CD8-positive, alpha-beta memory T cell (primary cell): ENCODE results near the gene ERMARD. TPM values are rescaled to one million over a fixed set of nuclear protein-coding genes. Genes with fewer than 3 reads are reported as not detected.
"Not testable (repeated sequence)": the region's sequence is repeated elsewhere in the genome, so short reads cannot be mapped to it uniquely, and the experiment has no call there.

Source experiments
- CTCF ChIA-PET: fragments of 350-600 bp; sonication (Branson Sonifier 250); formaldehyde crosslinking; loops from one replicate; lab custom pipeline; 2021; ENCODE audit warnings: antibody characterized with exemption; lab: Charles Lee
- POLR2A ChIA-PET: fragments of 350-600 bp; sonication (Branson Sonifier 250); formaldehyde crosslinking; loops from one replicate; lab custom pipeline; 2021; ENCODE audit warnings: antibody characterized with exemption; lab: Charles Lee
- DNase-seq, 5 donors: peaks; one replicate each; pipeline versions ENCODE4 v3.0.0 to v3.0.0-alpha.2; 2020 to 2022; ENCODE audit warnings: mixed read lengths in 1 of 5
- H3K27ac ChIP-seq: one replicate; pipeline ENCODE4 v1.7.0; 2013; ENCODE audit warnings: low read depth, mild to moderate bottlenecking, low read length, moderate library complexity
- H3K27me3 ChIP-seq: 2 replicates; pipeline ENCODE4 v1.7.0; 2013; ENCODE audit warnings: low read length, mild to moderate bottlenecking; ENCODE audit not compliant: insufficient read depth, poor library complexity, severe bottlenecking
- H3K36me3 ChIP-seq: 2 replicates; pipeline ENCODE4 v1.7.0; 2013; ENCODE audit warnings: mild to moderate bottlenecking, low read length, moderate library complexity; ENCODE audit not compliant: insufficient read depth
- H3K4me1 ChIP-seq: 2 replicates; pipeline ENCODE4 v1.7.0; 2013; ENCODE audit warnings: mild to moderate bottlenecking, low read length, moderate library complexity; ENCODE audit not compliant: insufficient read depth
- H3K4me3 ChIP-seq: 2 replicates; pipeline ENCODE4 v1.7.0; 2013; ENCODE audit warnings: mild to moderate bottlenecking, low read length
- H3K9me3 ChIP-seq: 2 replicates; pipeline ENCODE4 v1.7.0; 2013; ENCODE audit warnings: mild to moderate bottlenecking, low read length
- H3K27ac Mint-ChIP-seq, 8 donors: one replicate each; pipeline ENCODE4 v1.8.0; 2020 to 2021; ENCODE audit warnings: mixed read lengths in 8 of 8, mild to moderate bottlenecking in 6 of 8, inconsistent platforms in 3 of 8, moderate library complexity in 3 of 8
- H3K27me3 Mint-ChIP-seq, 2 donors: one replicate each; pipeline ENCODE4 v1.8.0; 2020 to 2021; ENCODE audit warnings: mixed read lengths in 2 of 2, mild to moderate bottlenecking in 1 of 2, moderate library complexity in 1 of 2
- H3K36me3 Mint-ChIP-seq, 3 donors: one replicate each; pipeline ENCODE4 v1.8.0; 2020 to 2021; ENCODE audit warnings: mixed read lengths in 3 of 3, inconsistent platforms in 1 of 3, mild to moderate bottlenecking in 1 of 3
- H3K4me1 Mint-ChIP-seq, 3 donors: one replicate each; pipeline ENCODE4 v1.8.0; 2020 to 2021; ENCODE audit warnings: mixed read lengths in 3 of 3, inconsistent platforms in 1 of 3, mild to moderate bottlenecking in 1 of 3
- H3K4me3 Mint-ChIP-seq, 7 donors: one replicate each; pipeline ENCODE4 v1.8.0; 2020 to 2021; ENCODE audit warnings: mixed read lengths in 7 of 7, mild to moderate bottlenecking in 6 of 7, moderate library complexity in 4 of 7, inconsistent platforms in 2 of 7
- H3K9me3 Mint-ChIP-seq, 5 donors: one replicate each; pipeline ENCODE4 v1.8.0; 2020 to 2022; ENCODE audit warnings: mixed read lengths in 5 of 5, mild to moderate bottlenecking in 3 of 5, moderate library complexity in 2 of 5, inconsistent platforms in 1 of 5
- polyA plus RNA-seq: library from polyadenylated mRNA; unstranded; fragments of 300-500 nt; fragmentation: Illumina TruSeq; gene quantifications from one replicate; pipeline ENCODE4 v1.2.3, GENCODE V29; 2021
- total RNA-seq, 2 experiments: library from RNA; stranded (reverse); gene quantifications; one replicate each; pipeline ENCODE4 v1.2.3, GENCODE V29; 2021

The ERMARD gene
- total and polyA plus RNA-seq, 3 experiments from 2014 or later: 12.1 to 27.9 (median 26.2) TPM

- no peaks in the 10 kb centered on the region for H3K27me3 ChIP-seq
- Mint-ChIP-seq H3K9me3 (no peaks in the 10 kb centered on the region), H3K36me3 (peaks cover 17 to 92% (median 38%) of the 10 kb centered on the region in 3 donors), H3K4me3 (no peak overlapping the region), H3K27ac (no peak overlapping the region), H3K4me1 (no peaks in the 10 kb centered on the region), H3K27me3 (peaks cover 0 to 1% of the 10 kb centered on the region in 2 donors)
- DNase-seq: no peak
- ChIA-PET POLR2A (no interaction called here), CTCF (interaction anchor here (1.2 kb wide), 1 partner anchor 18 kb away, joined by 3 read pairs; no protein-coding TSS in a partner anchor)
- H3K4me1 ChIP-seq: no peaks in the 10 kb centered on the region
- no peaks in the 10 kb centered on the region for H3K9me3 ChIP-seq
- H3K36me3 ChIP-seq: peaks cover 46% of the 10 kb centered on the region
- no peak overlapping the region for H3K27ac ChIP-seq
- no peak overlapping the region for H3K4me3 ChIP-seq
Measured at GRCh38 chr6:169763308-169763707, 11.9 kb downstream of the ERMARD start.

GRCh38 chr6:169763881-169764280 lies 12.5 kb downstream of the ERMARD start:
- no peak overlapping the region for H3K4me3 Mint-ChIP-seq
- POLR2A ChIA-PET: no interaction called here

GRCh38 chr6:169765789-169766188 lies 14.4 kb downstream of the ERMARD start:
- H3K4me3 Mint-ChIP-seq, H3K9me3 ChIP-seq, H3K4me1 Mint-ChIP-seq, CTCF ChIA-PET, H3K4me3 ChIP-seq, H3K27ac ChIP-seq, H3K27me3 Mint-ChIP-seq, H3K27ac Mint-ChIP-seq, H3K9me3 Mint-ChIP-seq, DNase-seq, H3K27me3 ChIP-seq, H3K4me1 ChIP-seq: not testable (repeated sequence)
- POLR2A ChIA-PET: interaction anchor here (0.6 kb wide), 1 partner anchor 13 kb away, joined by 3 read pairs; no protein-coding TSS in a partner anchor
- H3K36me3 Mint-ChIP-seq: peaks cover 17 to 85% (median 30%) of the 10 kb centered on the region in 3 donors
- H3K36me3 ChIP-seq: peaks cover 26% of the 10 kb centered on the region

More at GRCh38 chr6:169763881-169764280, 12.5 kb downstream of the ERMARD start:
- peaks cover 0 to 1% of the 10 kb centered on the region in 2 donors for H3K27me3 Mint-ChIP-seq
- Histone ChIP-seq H3K4me3 (no peak overlapping the region), H3K4me1 (no peaks in the 10 kb centered on the region), H3K36me3 (peaks cover 44% of the 10 kb centered on the region), H3K27ac (no peak overlapping the region), H3K27me3 (no peaks in the 10 kb centered on the region), H3K9me3 (no peaks in the 10 kb centered on the region)
- no peaks in the 10 kb centered on the region for H3K9me3 Mint-ChIP-seq
- DNase-seq: no peak
- peaks cover 17 to 92% (median 34%) of the 10 kb centered on the region in 3 donors for H3K36me3 Mint-ChIP-seq
- CTCF ChIA-PET: interaction anchor here (1.2 kb wide), 1 partner anchor 19 kb away, joined by 3 read pairs; no protein-coding TSS in a partner anchor
- H3K4me1 Mint-ChIP-seq: no peaks in the 10 kb centered on the region
- no peak overlapping the region for H3K27ac Mint-ChIP-seq

- ChIA-PET CTCF (no interaction called here), POLR2A (interaction anchor here (0.6 kb wide), 1 partner anchor 13 kb away, joined by 3 read pairs; no protein-coding TSS in a partner anchor)
- no peaks in the 10 kb centered on the region for H3K27me3 ChIP-seq
- H3K36me3 Mint-ChIP-seq: peaks cover 17 to 82% (median 29%) of the 10 kb centered on the region in 3 donors
- no peak overlapping the region for H3K27ac ChIP-seq
- no peak overlapping the region for H3K4me3 Mint-ChIP-seq
- no peak overlapping the region for H3K4me3 ChIP-seq
- DNase-seq: no peak
- no peaks in the 10 kb centered on the region for H3K4me1 ChIP-seq
- H3K9me3 Mint-ChIP-seq: no peaks in the 10 kb centered on the region
- peaks cover 21% of the 10 kb centered on the region for H3K36me3 ChIP-seq
- no peaks in the 10 kb centered on the region for H3K9me3 ChIP-seq
- no peak overlapping the region for H3K27ac Mint-ChIP-seq
- no peaks in the 10 kb centered on the region for H3K4me1 Mint-ChIP-seq
- peaks cover 0 to 1% of the 10 kb centered on the region in 2 donors for H3K27me3 Mint-ChIP-seq
Measured at GRCh38 chr6:169766232-169766631, 14.8 kb downstream of the ERMARD start.

- peaks cover 14 to 83% (median 33%) of the 10 kb centered on the region in 3 donors for H3K36me3 Mint-ChIP-seq
- no peaks in the 10 kb centered on the region for H3K4me1 Mint-ChIP-seq
- DNase-seq: no peak
- Histone ChIP-seq H3K27ac (no peak overlapping the region), H3K27me3 (no peaks in the 10 kb centered on the region), H3K9me3 (no peaks in the 10 kb centered on the region), H3K4me3 (no peak overlapping the region), H3K4me1 (no peaks in the 10 kb centered on the region), H3K36me3 (peaks cover 20% of the 10 kb centered on the region)
- POLR2A ChIA-PET: no interaction called here
- CTCF ChIA-PET: no interaction called here
- H3K27ac Mint-ChIP-seq: peak overlapping the region in 2 of 8 donors; percentile 25 to 44
- H3K9me3 Mint-ChIP-seq: no peaks in the 10 kb centered on the region
- peaks cover 0 to 1% of the 10 kb centered on the region in 2 donors for H3K27me3 Mint-ChIP-seq
- no peak overlapping the region for H3K4me3 Mint-ChIP-seq
Measured at GRCh38 chr6:169766921-169767736, 15.7 kb downstream of the ERMARD start.

GRCh38 chr6:169774347-169774746 lies 22.9 kb downstream of the ERMARD start:
- no peaks in the 10 kb centered on the region for H3K27me3 ChIP-seq
- H3K27ac Mint-ChIP-seq: no peak overlapping the region
- H3K9me3 ChIP-seq: no peaks in the 10 kb centered on the region
- ChIA-PET CTCF (interaction anchor here (1.2 kb wide), 1 partner anchor 15 kb away, joined by 3 read pairs; no protein-coding TSS in a partner anchor), POLR2A (no interaction called here)
- DNase-seq: no peak
- H3K36me3 ChIP-seq: peaks cover 9% of the 10 kb centered on the region
- H3K36me3 Mint-ChIP-seq: peaks cover 6 to 73% (median 22%) of the 10 kb centered on the region in 3 donors
- H3K9me3 Mint-ChIP-seq: no peaks in the 10 kb centered on the region
- no peak overlapping the region for H3K4me3 ChIP-seq
- no peak overlapping the region for H3K27ac ChIP-seq
- no peaks in the 10 kb centered on the region for H3K4me1 ChIP-seq
- no peaks in the 10 kb centered on the region for H3K27me3 Mint-ChIP-seq
- no peaks in the 10 kb centered on the region for H3K4me1 Mint-ChIP-seq
- no peak overlapping the region for H3K4me3 Mint-ChIP-seq

GRCh38 chr6:169775321-169775720 lies 23.9 kb downstream of the ERMARD start:
- DNase-seq: no peak
- Histone ChIP-seq H3K27ac (no peak overlapping the region), H3K4me1 (no peaks in the 10 kb centered on the region), H3K4me3 (no peak overlapping the region), H3K9me3 (no peaks in the 10 kb centered on the region), H3K27me3 (no peaks in the 10 kb centered on the region), H3K36me3 (peaks cover 9% of the 10 kb centered on the region)
- Mint-ChIP-seq H3K9me3 (no peaks in the 10 kb centered on the region), H3K27ac (peak overlapping the region in 1 of 8 donors; percentile 23), H3K4me3 (no peak overlapping the region), H3K27me3 (no peaks in the 10 kb centered on the region), H3K4me1 (no peaks in the 10 kb centered on the region), H3K36me3 (peaks cover 6 to 75% (median 20%) of the 10 kb centered on the region in 3 donors)
- POLR2A ChIA-PET: no interaction called here
- CTCF ChIA-PET: interaction anchor here (1.2 kb wide), 1 partner anchor 14 kb away, joined by 3 read pairs; no protein-coding TSS in a partner anchor

GRCh38 chr6:169776379-169776778 lies 25.0 kb downstream of the ERMARD start:
- no peaks in the 10 kb centered on the region for H3K4me1 Mint-ChIP-seq
- Histone ChIP-seq H3K27me3 (no peaks in the 10 kb centered on the region), H3K4me1 (no peaks in the 10 kb centered on the region), H3K27ac (no peak overlapping the region), H3K4me3 (no peak overlapping the region), H3K36me3 (peaks cover 9% of the 10 kb centered on the region), H3K9me3 (no peaks in the 10 kb centered on the region)
- no peak overlapping the region for H3K4me3 Mint-ChIP-seq
- no peak for DNase-seq
- POLR2A ChIA-PET: no interaction called here
- no peaks in the 10 kb centered on the region for H3K9me3 Mint-ChIP-seq
- peak overlapping the region in 2 of 8 donors; percentile 58 to 88 for H3K27ac Mint-ChIP-seq
- H3K36me3 Mint-ChIP-seq: peaks cover 12 to 81% (median 28%) of the 10 kb centered on the region in 3 donors
- no peaks in the 10 kb centered on the region for H3K27me3 Mint-ChIP-seq
- CTCF ChIA-PET: interaction anchor here (2.3 kb wide), 1 partner anchor 14 kb away, joined by 8 read pairs; no protein-coding TSS in a partner anchor
